ENCODE results near the gene BUB1.

GRCh38 chr2:110688594-110689091 lies 10.8 kb upstream of the BUB1 start:
- no peak for TF ChIP-seq EP300 (IDR thresholded peaks at IDR 0.05)
- no peak for TF ChIP-seq CTCF (IDR thresholded peaks at IDR 0.05)
